Thoracic aorta (tissue), 2 donors: Measurements from ENCODE around the gene KISS1R. TPM values are rescaled to one million over a fixed set of nuclear protein-coding genes. Genes with fewer than 3 reads are reported as not detected.

Experiments
- ATAC-seq: fragments of 150-250 bp; one replicate; pipeline ENCODE4 v1.8.0; 2017; ENCODE audit warnings: low read depth; ENCODE audit not compliant: insufficient number of reproducible peaks, low FRiP score
- DNase-seq: peaks from one replicate; pipeline ENCODE4 v3.0.0-alpha.2; 2020; ENCODE audit warnings: low spot score
- H3K27ac ChIP-seq, 2 donors: fragments of 200-600 bp; sonication (generic); 1 replicate in 1 of 2; 2 replicates in 1 of 2; pipeline ENCODE4 v1.5.1; 2016; ENCODE audit warnings: mild to moderate bottlenecking in 2 of 2, moderate library complexity in 2 of 2
- H3K27me3 ChIP-seq: fragments of 200-600 bp; sonication (generic); replicated peaks from 2 replicates; pipeline ENCODE4 v1.6.0; 2016; ENCODE audit warnings: mild to moderate bottlenecking; ENCODE audit not compliant: insufficient read depth
- H3K36me3 ChIP-seq: fragments of 200-600 bp; sonication (generic); one replicate; pipeline ENCODE4 v1.5.1; 2016
- H3K4me1 ChIP-seq, 2 donors: fragments of 200-600 bp; sonication (generic); 1 replicate in 1 of 2; 2 replicates in 1 of 2; pipeline versions ENCODE4 v1.5.1 to v1.6.0; 2016; ENCODE audit warnings: low read depth in 2 of 2, mild to moderate bottlenecking in 1 of 2; ENCODE audit not compliant: control insufficient read depth in 1 of 2
- H3K4me3 ChIP-seq: fragments of 200-600 bp; sonication (generic); 2 replicates; pipeline ENCODE4 v1.5.1; 2016; ENCODE audit warnings: mild to moderate bottlenecking
- H3K9me3 ChIP-seq: fragments of 200-600 bp; sonication (generic); 2 replicates; pipeline ENCODE4 v1.5.1; 2016
- total RNA-seq, 2 donors: library from RNA; depleted of rRNA; stranded (reverse); fragments of >200 nt; gene quantifications; one replicate each; pipeline versions ENCODE4 v1.1.0 to v1.2.3, GENCODE V29; 2016
- TF ChIP-seq, protein P1 (sequence below): fragments of 200-600 bp; sonication (generic); IDR thresholded peaks from one replicate; pipeline ENCODE4 v1.5.1; 2019; ENCODE audit warnings: antibody characterized with exemption

The KISS1R gene
- total RNA-seq, 2 donors from 2014 or later: not detected

DNA sequence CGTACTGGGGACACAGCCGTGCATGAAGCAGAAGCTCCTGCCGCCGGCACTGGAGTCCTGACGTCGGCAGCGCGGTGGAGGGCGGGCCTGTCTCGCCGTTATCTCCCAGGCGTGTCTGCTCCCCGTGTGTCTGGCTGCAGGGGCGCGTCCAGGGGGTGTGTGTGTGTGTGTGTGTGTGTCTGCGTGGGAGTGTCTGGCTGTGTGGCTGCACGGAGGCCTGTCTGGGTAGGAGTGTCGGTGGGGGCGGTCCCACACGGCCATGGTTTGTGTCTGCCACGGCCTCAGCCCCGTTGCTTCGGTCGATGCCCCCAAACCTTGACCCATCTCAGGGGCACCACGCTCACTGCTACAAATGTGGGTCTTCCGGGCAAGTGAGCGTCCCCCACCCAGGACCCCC lies 27.0 kb downstream of the KISS1R start:
- H3K4me1 ChIP-seq: peaks cover 6 to 20% of the 10 kb centered on the region in 2 donors
- H3K27me3 ChIP-seq: no peaks in the 10 kb centered on the region
- no peaks in the 10 kb centered on the region for H3K36me3 ChIP-seq
- no peaks in the 10 kb centered on the region for H3K9me3 ChIP-seq
- no peak for ATAC-seq
- H3K4me3 ChIP-seq: no peak overlapping the region
- TF ChIP-seq, protein P1, sequence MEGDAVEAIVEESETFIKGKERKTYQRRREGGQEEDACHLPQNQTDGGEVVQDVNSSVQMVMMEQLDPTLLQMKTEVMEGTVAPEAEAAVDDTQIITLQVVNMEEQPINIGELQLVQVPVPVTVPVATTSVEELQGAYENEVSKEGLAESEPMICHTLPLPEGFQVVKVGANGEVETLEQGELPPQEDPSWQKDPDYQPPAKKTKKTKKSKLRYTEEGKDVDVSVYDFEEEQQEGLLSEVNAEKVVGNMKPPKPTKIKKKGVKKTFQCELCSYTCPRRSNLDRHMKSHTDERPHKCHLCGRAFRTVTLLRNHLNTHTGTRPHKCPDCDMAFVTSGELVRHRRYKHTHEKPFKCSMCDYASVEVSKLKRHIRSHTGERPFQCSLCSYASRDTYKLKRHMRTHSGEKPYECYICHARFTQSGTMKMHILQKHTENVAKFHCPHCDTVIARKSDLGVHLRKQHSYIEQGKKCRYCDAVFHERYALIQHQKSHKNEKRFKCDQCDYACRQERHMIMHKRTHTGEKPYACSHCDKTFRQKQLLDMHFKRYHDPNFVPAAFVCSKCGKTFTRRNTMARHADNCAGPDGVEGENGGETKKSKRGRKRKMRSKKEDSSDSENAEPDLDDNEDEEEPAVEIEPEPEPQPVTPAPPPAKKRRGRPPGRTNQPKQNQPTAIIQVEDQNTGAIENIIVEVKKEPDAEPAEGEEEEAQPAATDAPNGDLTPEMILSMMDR: no peak
- DNase-seq: no peak
- no peak overlapping the region for H3K27ac ChIP-seq

DNA sequence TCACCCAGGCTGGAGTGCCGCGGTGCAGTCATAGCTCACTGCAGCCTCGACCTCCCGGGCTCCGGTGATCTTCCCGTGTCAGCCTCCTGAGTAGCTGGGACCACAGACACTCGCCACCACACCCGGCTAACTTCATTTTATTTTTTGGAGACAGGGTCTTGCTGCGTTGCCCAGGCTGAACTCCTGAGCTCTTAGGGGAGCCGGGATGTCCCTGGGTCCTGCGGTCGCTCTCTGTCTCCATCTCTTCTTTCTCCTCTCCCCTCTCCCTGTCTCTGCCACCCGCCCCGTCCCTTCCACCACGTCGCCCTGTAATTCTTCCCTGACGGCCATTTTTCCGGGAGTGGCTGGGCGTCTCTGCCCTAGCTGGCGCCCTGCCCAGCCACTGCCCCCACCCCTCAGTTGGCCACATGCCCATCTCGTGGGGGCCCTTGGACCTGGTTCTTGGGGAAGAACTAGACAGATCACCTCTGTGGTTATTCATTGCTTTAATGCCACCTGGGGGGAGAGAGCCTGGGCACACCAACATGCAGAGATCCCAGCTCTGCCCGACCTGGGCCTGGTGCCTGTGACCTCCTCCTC lies 27.6 kb downstream of the KISS1R start:
- peaks cover 6 to 20% of the 10 kb centered on the region in 2 donors for H3K4me1 ChIP-seq
- DNase-seq (no peak), ATAC-seq (no peak)
- no peaks in the 10 kb centered on the region for H3K27me3 ChIP-seq
- TF ChIP-seq, protein P1: no peak
- no peaks in the 10 kb centered on the region for H3K36me3 ChIP-seq
- no peaks in the 10 kb centered on the region for H3K9me3 ChIP-seq
- no peak overlapping the region for H3K27ac ChIP-seq
- H3K4me3 ChIP-seq: no peak overlapping the region

DNA sequence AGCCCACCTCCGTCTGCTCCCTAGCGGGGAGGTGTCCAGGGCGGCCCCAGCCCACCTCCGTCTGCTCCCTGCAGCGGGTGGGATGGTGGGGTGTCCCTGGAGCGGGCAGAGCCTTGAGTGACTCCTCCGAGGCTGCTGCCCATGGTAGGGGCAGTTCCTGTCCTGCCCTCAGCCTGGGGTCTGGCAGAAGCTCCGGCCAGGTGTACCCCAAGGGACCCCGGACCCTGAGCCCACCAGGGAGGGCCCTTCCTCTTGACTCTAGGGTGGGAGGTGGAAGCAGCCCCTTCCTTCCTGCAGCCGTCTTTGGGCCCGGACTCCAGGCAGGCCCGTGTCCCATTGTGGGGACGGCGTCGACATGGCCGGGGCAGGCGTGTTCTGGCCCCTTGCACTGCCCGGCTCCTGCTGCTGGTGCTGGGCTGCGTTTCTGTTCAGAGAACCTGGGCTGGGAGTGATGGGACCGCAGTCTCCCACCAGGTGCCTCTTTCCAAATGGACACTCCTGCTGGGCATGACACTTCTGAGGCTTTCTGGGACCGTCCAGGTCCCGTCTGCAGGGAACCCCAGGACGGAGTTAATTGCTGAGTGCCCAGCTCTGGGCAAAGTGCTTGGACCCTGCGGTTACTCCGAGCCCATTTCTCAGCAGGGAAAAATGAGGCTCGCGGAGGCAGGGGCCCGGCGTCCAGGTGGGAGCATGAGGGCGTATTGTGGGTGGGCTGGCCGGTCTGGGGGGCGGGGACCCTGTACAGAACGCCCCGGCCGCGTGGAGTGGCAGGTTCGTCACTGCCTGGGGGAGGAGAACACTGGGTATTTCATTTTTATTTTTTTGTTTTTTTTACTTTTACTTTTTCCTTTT lies 28.5 kb downstream of the KISS1R start:
- no peaks in the 10 kb centered on the region for H3K36me3 ChIP-seq
- DNase-seq (no peak), ATAC-seq (no peak)
- no peaks in the 10 kb centered on the region for H3K27me3 ChIP-seq
- H3K4me1 ChIP-seq: peaks cover under 1 to 12% of the 10 kb centered on the region in 2 donors
- H3K9me3 ChIP-seq: no peaks in the 10 kb centered on the region
- H3K27ac ChIP-seq: no peak overlapping the region
- no peak overlapping the region for H3K4me3 ChIP-seq
- TF ChIP-seq, protein P1: no peak

DNA sequence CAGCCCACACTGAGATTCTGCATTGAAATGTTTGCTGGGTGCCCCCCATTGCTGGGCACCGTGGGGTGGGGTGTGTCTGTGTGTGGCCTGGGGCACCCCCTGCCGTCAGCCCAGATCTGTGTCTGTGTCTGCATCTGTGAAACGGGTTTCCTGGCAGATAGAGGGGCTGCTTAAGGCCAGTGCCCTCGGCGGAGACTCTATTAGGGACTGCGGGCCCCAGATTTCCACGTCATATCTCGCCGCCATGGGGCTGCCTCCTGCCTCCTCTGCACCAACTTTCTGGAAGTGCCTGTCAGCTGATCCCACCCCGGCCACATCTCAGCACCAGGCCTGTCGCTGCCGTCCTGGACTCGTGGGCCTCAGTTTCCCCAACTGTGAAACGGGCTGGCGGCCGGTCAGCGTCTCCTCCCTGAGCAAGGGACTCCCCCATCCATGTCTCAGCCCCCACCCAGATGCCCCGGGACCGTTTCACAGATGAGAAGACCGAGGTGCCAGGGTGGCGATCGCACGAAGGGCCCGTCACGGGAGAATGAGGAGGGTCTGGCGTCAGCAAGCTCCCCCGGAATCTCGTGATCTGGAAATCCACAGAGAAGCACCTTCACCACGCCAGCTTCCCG lies 30.1 kb downstream of the KISS1R start:
- no peak overlapping the region for H3K4me3 ChIP-seq
- H3K27ac ChIP-seq: no peak overlapping the region
- no peaks in the 10 kb centered on the region for H3K36me3 ChIP-seq
- ATAC-seq (no peak), DNase-seq (no peak)
- H3K9me3 ChIP-seq: no peaks in the 10 kb centered on the region
- TF ChIP-seq, protein P1: no peak
- no peaks in the 10 kb centered on the region for H3K4me1 ChIP-seq
- no peaks in the 10 kb centered on the region for H3K27me3 ChIP-seq
